HG03439 (cell line): ENCODE results near the gene CA11.
A peak's percentile ranks its signal among the peaks of the same experiment; 100 is the strongest.

Experiments used
- ATAC-seq: cut with Tn5 transposase; IDR thresholded peaks from one replicate; pipeline ENCODE4 v1.9.1; 2021; ENCODE audit warnings: mild to moderate bottlenecking, moderate library complexity; ENCODE audit not compliant: unreplicated experiment

Gene CA11

GRCh38 chr19:48630296-48631063 lies 15.5 kb downstream of the CA11 start:
- ATAC-seq = no peak

GRCh38 chr19:48629599-48630295 lies 16.2 kb downstream of the CA11 start:
- no peak for ATAC-seq

- ATAC-seq = no peak
Observed at GRCh38 chr19:48629297-48629598, 16.7 kb downstream of the CA11 start.

- ATAC-seq = no peak
Observed at GRCh38 chr19:48628486-48629296, 17.3 kb downstream of the CA11 start.

- ATAC-seq = no peak
Observed at GRCh38 chr19:48627865-48628314, 18.1 kb downstream of the CA11 start.

- ATAC-seq = no peak
Observed at GRCh38 chr19:48627201-48627864, 18.7 kb downstream of the CA11 start.

- ATAC-seq = no peak
Observed at GRCh38 chr19:48625891-48626327, 20.1 kb downstream of the CA11 start.

- ATAC-seq = no peak
Observed at GRCh38 chr19:48624791-48625723, 20.9 kb downstream of the CA11 start.

- peak; percentile 37 for ATAC-seq
Observed at GRCh38 chr19:48624067-48624594, 21.9 kb downstream of the CA11 start.

GRCh38 chr19:48623556-48624066 lies 22.4 kb downstream of the CA11 start:
- ATAC-seq = no peak

GRCh38 chr19:48619692-48620585 lies 26.0 kb downstream of the CA11 start:
- ATAC-seq = no peak

- peak; percentile 89 for ATAC-seq
Observed at GRCh38 chr19:48618916-48619691, 26.9 kb downstream of the CA11 start, which contains the start of the genes RPL18 and SPHK2. TSS of gene RPL18 (minus strand) at chr19:48619178. CDS start at chr19:48619143, 35 bp downstream. TSS of gene SPHK2 (plus strand) at chr19:48619506. CDS start at chr19:48620515, 1,009 bp downstream.

- ATAC-seq = no peak
Observed at GRCh38 chr19:48618278-48618915, 27.6 kb downstream of the CA11 start.

- ATAC-seq = no peak
Observed at GRCh38 chr19:48617146-48617937, 28.6 kb downstream of the CA11 start.

- no peak for ATAC-seq
Observed at GRCh38 chr19:48616491-48617056, 29.4 kb downstream of the CA11 start.

GRCh38 chr19:48616041-48616436 lies 29.9 kb downstream of the CA11 start:
- no peak for ATAC-seq
